ENCODE measurements around the gene PCNP. TPM values are rescaled to one million over a fixed set of nuclear protein-coding genes. Genes with fewer than 3 reads are reported as not detected.

PCNP gene
- total and polyA plus RNA-seq, 2 donors from 2014 or later = 63.3 to 148 TPM

DNA sequence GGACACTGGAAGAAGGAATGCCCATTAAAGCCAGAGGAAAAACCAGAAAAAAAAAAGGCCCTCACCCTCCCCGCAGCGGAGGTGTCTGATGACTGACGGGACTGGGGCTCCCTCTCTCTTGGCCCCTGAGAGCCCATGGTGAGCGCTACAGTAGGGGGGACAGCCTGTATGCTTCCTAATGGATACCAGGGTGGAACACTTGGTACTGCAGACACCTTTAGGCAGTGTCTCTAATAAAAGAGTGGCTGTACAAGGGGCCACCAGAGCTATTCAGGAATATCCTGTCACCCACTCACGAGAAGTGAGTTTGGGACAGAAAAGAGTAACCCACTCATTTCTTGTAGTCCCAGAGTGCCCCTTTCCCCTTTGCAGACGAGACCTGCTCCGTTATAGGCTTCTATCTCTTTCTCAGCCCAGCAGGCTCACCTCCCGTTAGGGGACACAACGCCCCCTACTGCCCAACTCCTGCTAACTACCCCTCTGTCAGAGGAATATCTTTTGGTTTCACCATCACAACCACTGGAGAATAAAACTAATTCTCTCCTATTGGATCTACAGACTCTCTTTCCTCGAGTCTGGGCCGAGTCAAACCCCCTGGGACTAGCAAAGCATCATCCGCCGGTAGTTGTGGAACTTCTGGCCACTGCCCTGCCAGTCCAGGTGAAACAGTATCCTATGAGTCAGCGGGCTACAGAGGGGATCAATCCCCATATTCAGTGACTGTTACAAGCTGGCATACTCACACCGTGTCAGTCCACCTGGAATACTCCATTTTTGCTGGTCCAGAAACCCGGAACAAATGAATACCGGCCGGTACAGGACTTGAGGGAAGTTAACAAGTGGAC, 62.2 kb downstream of the PCNP start:
- Histone ChIP-seq H3K4me3 (ENCODE audit: low read length in 3 of 3) (no peak overlapping the region), H3K9ac (ENCODE audit: low read length in 3 of 3) (no peak overlapping the region), H3K36me3 (ENCODE audit: control insufficient read depth in 2 of 3, insufficient read depth in 3 of 3, low read length in 3 of 3) (no peaks in the 10 kb centered on the region), H3K27ac (ENCODE audit: low read depth in 2 of 2, low read length in 2 of 2) (no peak overlapping the region), H3K27me3 (ENCODE audit: control insufficient read depth, insufficient read depth, low read length) (no peaks in the 10 kb centered on the region), H3K4me1 (ENCODE audit: control insufficient read depth in 2 of 3, insufficient read depth in 2 of 3, low read depth in 1 of 3, low read length in 3 of 3) (no peaks in the 10 kb centered on the region), H3K9me3 (ENCODE audit: control insufficient read depth in 2 of 3, insufficient read depth in 1 of 3, low read length in 3 of 3) (no peaks in the 10 kb centered on the region)
- peak in 4 of 5 donors; percentile 54 to 57 (median 55) for DNase-seq
- TF ChIP-seq, protein P1, sequence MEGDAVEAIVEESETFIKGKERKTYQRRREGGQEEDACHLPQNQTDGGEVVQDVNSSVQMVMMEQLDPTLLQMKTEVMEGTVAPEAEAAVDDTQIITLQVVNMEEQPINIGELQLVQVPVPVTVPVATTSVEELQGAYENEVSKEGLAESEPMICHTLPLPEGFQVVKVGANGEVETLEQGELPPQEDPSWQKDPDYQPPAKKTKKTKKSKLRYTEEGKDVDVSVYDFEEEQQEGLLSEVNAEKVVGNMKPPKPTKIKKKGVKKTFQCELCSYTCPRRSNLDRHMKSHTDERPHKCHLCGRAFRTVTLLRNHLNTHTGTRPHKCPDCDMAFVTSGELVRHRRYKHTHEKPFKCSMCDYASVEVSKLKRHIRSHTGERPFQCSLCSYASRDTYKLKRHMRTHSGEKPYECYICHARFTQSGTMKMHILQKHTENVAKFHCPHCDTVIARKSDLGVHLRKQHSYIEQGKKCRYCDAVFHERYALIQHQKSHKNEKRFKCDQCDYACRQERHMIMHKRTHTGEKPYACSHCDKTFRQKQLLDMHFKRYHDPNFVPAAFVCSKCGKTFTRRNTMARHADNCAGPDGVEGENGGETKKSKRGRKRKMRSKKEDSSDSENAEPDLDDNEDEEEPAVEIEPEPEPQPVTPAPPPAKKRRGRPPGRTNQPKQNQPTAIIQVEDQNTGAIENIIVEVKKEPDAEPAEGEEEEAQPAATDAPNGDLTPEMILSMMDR (IDR thresholded peaks at IDR 0.05; ENCODE audit: borderline replicate concordance, extremely low read depth, insufficient read depth) = peak; percentile 41
- intact Hi-C loops (cut with DNase I) = no loop called here
- no peak for FAIRE-seq

DNA sequence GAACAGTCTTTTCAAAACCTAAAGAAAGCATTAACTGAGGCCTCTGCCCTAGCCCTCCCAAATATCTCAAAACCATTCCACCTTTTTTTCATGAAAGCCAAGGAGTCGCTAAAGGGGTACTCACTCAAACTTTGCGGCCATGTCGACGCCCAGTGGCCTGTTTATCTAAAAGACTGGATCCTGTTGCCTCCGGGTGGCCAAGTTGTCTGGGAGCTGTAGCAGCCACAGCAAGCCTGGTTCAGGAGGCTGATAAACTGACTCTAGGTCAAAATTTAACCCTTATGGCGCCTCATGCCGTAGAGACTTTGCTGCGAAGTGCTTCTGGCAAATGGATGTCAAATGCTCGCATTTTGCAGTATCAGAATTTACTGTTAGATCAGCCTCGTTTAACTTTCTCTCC, 63.5 kb downstream of the PCNP start:
- intact Hi-C loops (cut with DNase I) = no loop called here
- FAIRE-seq = no peak
- TF ChIP-seq, protein P1 (IDR thresholded peaks at IDR 0.05; ENCODE audit: borderline replicate concordance, extremely low read depth, insufficient read depth) = no peak
- DNase-seq = no peak
- Histone ChIP-seq H3K36me3 (ENCODE audit: control insufficient read depth in 2 of 3, insufficient read depth in 3 of 3, low read length in 3 of 3) (no peaks in the 10 kb centered on the region), H3K27me3 (ENCODE audit: control insufficient read depth, insufficient read depth, low read length) (no peaks in the 10 kb centered on the region), H3K9ac (ENCODE audit: low read length in 3 of 3) (no peak overlapping the region), H3K4me1 (ENCODE audit: control insufficient read depth in 2 of 3, insufficient read depth in 2 of 3, low read depth in 1 of 3, low read length in 3 of 3) (no peaks in the 10 kb centered on the region), H3K27ac (ENCODE audit: low read depth in 2 of 2, low read length in 2 of 2) (no peak overlapping the region), H3K9me3 (ENCODE audit: control insufficient read depth in 2 of 3, insufficient read depth in 1 of 3, low read length in 3 of 3) (no peaks in the 10 kb centered on the region), H3K4me3 (ENCODE audit: low read length in 3 of 3) (no peak overlapping the region)

DNA sequence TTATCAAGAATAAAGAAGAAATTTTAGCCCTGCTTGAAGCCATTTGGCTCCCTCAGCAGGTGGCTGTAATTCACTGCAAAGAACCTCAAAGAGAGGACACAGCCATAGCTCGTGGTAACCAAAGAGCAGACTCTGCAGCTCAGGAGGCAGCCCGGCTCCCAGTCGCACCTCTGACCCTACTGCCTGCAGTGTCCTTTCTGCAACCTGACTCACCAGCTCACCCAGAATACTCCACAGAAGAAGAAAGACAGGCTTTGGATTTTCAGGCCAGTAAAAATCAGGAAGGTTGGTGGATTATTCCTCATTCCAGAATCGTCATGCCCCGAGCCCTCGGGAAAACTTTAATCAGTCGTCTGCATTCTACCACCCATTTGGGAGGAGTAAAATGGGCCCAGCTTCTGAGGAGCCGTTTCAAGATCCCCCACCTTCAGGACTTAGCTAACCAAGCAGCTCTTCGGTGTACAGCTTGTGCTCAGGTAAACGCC, 64.3 kb downstream of the PCNP start:
- H3K36me3 ChIP-seq (ENCODE audit: control insufficient read depth in 2 of 3, insufficient read depth in 3 of 3, low read length in 3 of 3) = no peaks in the 10 kb centered on the region
- H3K4me1 ChIP-seq (ENCODE audit: control insufficient read depth in 2 of 3, insufficient read depth in 2 of 3, low read depth in 1 of 3, low read length in 3 of 3) = no peaks in the 10 kb centered on the region
- no peak overlapping the region for H3K4me3 ChIP-seq (ENCODE audit: low read length in 3 of 3)
- intact Hi-C loops (cut with DNase I) = no loop called here
- DNase-seq = peak in 2 of 5 donors; percentile 17 to 27
- TF ChIP-seq, protein P1 (IDR thresholded peaks at IDR 0.05; ENCODE audit: borderline replicate concordance, extremely low read depth, insufficient read depth) = no peak
- no peaks in the 10 kb centered on the region for H3K27me3 ChIP-seq (ENCODE audit: control insufficient read depth, insufficient read depth, low read length)
- no peaks in the 10 kb centered on the region for H3K9me3 ChIP-seq (ENCODE audit: control insufficient read depth in 2 of 3, insufficient read depth in 1 of 3, low read length in 3 of 3)
- no peak for FAIRE-seq
- H3K9ac ChIP-seq (ENCODE audit: low read length in 3 of 3) = no peak overlapping the region
- no peak overlapping the region for H3K27ac ChIP-seq (ENCODE audit: low read depth in 2 of 2, low read length in 2 of 2)

All from kidney (tissue), 14 donors.